NCI-H1048 (cell line): ENCODE data around the gene LRP3.
A peak's percentile ranks its signal among the peaks of the same experiment; 100 is the strongest.
"Not testable (repeated sequence)": the region's sequence is repeated elsewhere in the genome, so short reads cannot be mapped to it uniquely, and the experiment has no call there.

Source experiments
- DNase-seq: peaks from one replicate; lab custom pipeline; 2025; lab: John Stamatoyannopoulos, UW

Gene LRP3

GRCh38 chr19:33175886-33176669, 18.1 kb upstream of the LRP3 start:
- DNase-seq, result no peak

GRCh38 chr19:33176670-33177416, 17.3 kb upstream of the LRP3 start:
- DNase-seq, result peak; percentile 98

- DNase-seq, result no peak
Measured at GRCh38 chr19:33177417-33177979, 16.6 kb upstream of the LRP3 start.

- DNase-seq, result no peak
Measured at GRCh38 chr19:33186431-33187182, 7.5 kb upstream of the LRP3 start.

- DNase-seq, result no peak
Measured at GRCh38 chr19:33187183-33187540, 7.0 kb upstream of the LRP3 start.

GRCh38 chr19:33189453-33189852, 4.7 kb upstream of the LRP3 start:
- DNase-seq, result no peak

- DNase-seq, result not testable (repeated sequence)
Measured at GRCh38 chr19:33191092-33191491, 3.0 kb upstream of the LRP3 start.

GRCh38 chr19:33191501-33191900, 2.6 kb upstream of the LRP3 start:
- no peak for DNase-seq

- DNase-seq, result no peak
Measured at GRCh38 chr19:33192010-33192409, 2.1 kb upstream of the LRP3 start.

- DNase-seq, result no peak
Measured at GRCh38 chr19:33193269-33193864, 763 bp upstream of the LRP3 start.

- DNase-seq, result no peak
Measured at GRCh38 chr19:33194532-33194885, 379 bp downstream of the LRP3 start.

GRCh38 chr19:33194886-33195644, 935 bp downstream of the LRP3 start:
- no peak for DNase-seq

GRCh38 chr19:33195645-33196347, 1.7 kb downstream of the LRP3 start:
- DNase-seq, result no peak

- DNase-seq, result no peak
Measured at GRCh38 chr19:33196446-33197193, 2.5 kb downstream of the LRP3 start.

- no peak for DNase-seq
Measured at GRCh38 chr19:33197591-33198000, 3.5 kb downstream of the LRP3 start.

- no peak for DNase-seq
Measured at GRCh38 chr19:33198169-33198568, 4.0 kb downstream of the LRP3 start.

- no peak for DNase-seq
Measured at GRCh38 chr19:33199441-33200265, 5.5 kb downstream of the LRP3 start.

GRCh38 chr19:33201473-33201872, 7.3 kb downstream of the LRP3 start:
- DNase-seq, result no peak

GRCh38 chr19:33201886-33202545, 7.9 kb downstream of the LRP3 start:
- no peak for DNase-seq
